ENCODE measurements around the gene LPAR3.

GRCh38 chr1:84827555-84827954 is 65.5 kb downstream of the LPAR3 start:
- TF ChIP-seq CTCF (IDR thresholded peaks at IDR 0.05; ENCODE audit: insufficient read depth, low read length, poor library complexity, severe bottlenecking) (no peak), EZH2phosphoT487 (conservative IDR thresholded peaks at IDR 0.05; ENCODE audit: low read length) (no peak)

Measured in SU-DHL-6 (cell line).